Neural cell (in vitro differentiated cells): ENCODE results near the gene RAPGEF5. TPM values are rescaled to one million over a fixed set of nuclear protein-coding genes. Genes with fewer than 3 reads are reported as not detected.

Experiments used
- H2AFZ ChIP-seq: fragments of 200-600, 300-800 bp; sonication (generic), shearing (Covaris generic); 2 replicates; pipeline ENCODE4 v1.6.0; 2014; ENCODE audit warnings: low read depth, mild to moderate bottlenecking, antibody characterized with exemption, low read length, moderate library complexity
- H3F3A ChIP-seq: fragments of 200-600 bp; shearing (Covaris generic); 2 replicates; pipeline ENCODE4 v1.6.1; 2016; ENCODE audit warnings: mild to moderate bottlenecking, moderate library complexity, mixed read lengths, antibody characterized with exemption, low read length; ENCODE audit not compliant: insufficient read depth, poor library complexity, severe bottlenecking
- H3K27ac ChIP-seq: fragments of 200-600, 300-800 bp; sonication (generic), shearing (Covaris generic); 2 replicates; pipeline ENCODE4 v1.5.1; 2014; ENCODE audit warnings: mild to moderate bottlenecking, low read length, moderate library complexity
- H3K27me3 ChIP-seq: fragments of 300-800, 200-600 bp; sonication (generic), shearing (Covaris generic); 2 replicates; pipeline ENCODE4 v1.6.0; 2014; ENCODE audit warnings: mild to moderate bottlenecking, low read depth, low read length, moderate library complexity; ENCODE audit not compliant: insufficient read depth
- H3K36me3 ChIP-seq: fragments of 300-800, 200-600 bp; sonication (generic), shearing (Covaris generic); 2 replicates; pipeline ENCODE4 v1.5.1; 2014; ENCODE audit warnings: mild to moderate bottlenecking, antibody characterized with exemption, low read length, moderate library complexity; ENCODE audit not compliant: insufficient read depth
- H3K4me2 ChIP-seq: fragments of 300-800, 200-600 bp; sonication (generic), shearing (Covaris generic); 2 replicates; pipeline ENCODE4 v1.6.0; 2014; ENCODE audit warnings: mild to moderate bottlenecking, low read length
- H3K4me3 ChIP-seq: fragments of 300-800, 200-600 bp; sonication (generic), shearing (Covaris generic); 2 replicates; pipeline ENCODE4 v1.5.1; 2014; ENCODE audit warnings: mild to moderate bottlenecking, low read length, moderate library complexity
- H3K79me2 ChIP-seq: fragments of 200-600 bp; shearing (Covaris generic); replicated peaks from 2 replicates; pipeline ENCODE4 v1.6.0; 2014; ENCODE audit warnings: mild to moderate bottlenecking, low read length, moderate library complexity; ENCODE audit not compliant: insufficient read depth
- H3K9ac ChIP-seq: fragments of 300-800, 200-600 bp; sonication (generic), shearing (Covaris generic); 2 replicates; pipeline ENCODE4 v1.6.1; 2016; ENCODE audit warnings: mild to moderate bottlenecking, low read length, mixed read lengths
- H3K9me2 ChIP-seq: fragments of 200-600 bp; shearing (Covaris generic); 2 replicates; pipeline ENCODE4 v1.6.1; 2016; ENCODE audit warnings: mild to moderate bottlenecking, low read length, mixed read lengths; ENCODE audit not compliant: insufficient read depth
- H3K9me3 ChIP-seq: fragments of 200-600, 300-800 bp; sonication (generic), shearing (Covaris generic); 2 replicates; pipeline ENCODE4 v1.6.1; 2016; ENCODE audit warnings: mild to moderate bottlenecking, mixed run types, low read length, moderate library complexity, mixed read lengths
- H4K20me1 ChIP-seq: fragments of 200-600 bp; shearing (Covaris generic); 2 replicates; pipeline ENCODE4 v1.6.1; 2016; ENCODE audit warnings: mild to moderate bottlenecking, mixed run types; ENCODE audit not compliant: insufficient read depth
- CTCF ChIP-seq: fragments of 450-650 bp; IDR thresholded peaks from 2 replicates; pipeline ENCODE4 v1.5.1; 2014; ENCODE audit warnings: antibody characterized with exemption, mild to moderate bottlenecking, moderate library complexity; ENCODE audit not compliant: poor library complexity, severe bottlenecking
- EP300 ChIP-seq: fragments of 450-650 bp; conservative IDR thresholded peaks from 2 replicates; pipeline ENCODE4 v1.6.1; 2014; ENCODE audit warnings: antibody characterized with exemption, mild to moderate bottlenecking, moderate library complexity; ENCODE audit not compliant: poor library complexity, severe bottlenecking
- EZH2 ChIP-seq: fragments of 200-600, 300-800 bp; shearing (Covaris generic), sonication (generic); IDR thresholded peaks from 2 replicates; pipeline ENCODE4 v1.6.1; 2014; ENCODE audit warnings: antibody characterized with exemption, low read length, borderline replicate concordance, mild to moderate bottlenecking; ENCODE audit not compliant: insufficient read depth, poor library complexity, severe bottlenecking
- MXI1 ChIP-seq: fragments of 450-650 bp; conservative IDR thresholded peaks from 2 replicates; pipeline ENCODE4 v1.6.1; 2014; ENCODE audit warnings: antibody characterized with exemption, mild to moderate bottlenecking; ENCODE audit not compliant: poor library complexity, severe bottlenecking
- POLR2AphosphoS5 ChIP-seq: IDR thresholded peaks from 2 replicates; pipeline ENCODE4 v1.6.1; 2012
- RAD21 ChIP-seq: fragments of 450-650 bp; conservative IDR thresholded peaks from 2 replicates; pipeline ENCODE4 v1.6.1; 2014; ENCODE audit warnings: antibody characterized with exemption, mild to moderate bottlenecking, moderate library complexity
- REST ChIP-seq: IDR thresholded peaks from 2 replicates; pipeline ENCODE4 v1.6.1; 2012; ENCODE audit warnings: borderline replicate concordance
- SMC3 ChIP-seq: fragments of 450-650 bp; conservative IDR thresholded peaks from 2 replicates; pipeline ENCODE4 v1.6.1; 2014; ENCODE audit warnings: antibody characterized with exemption, mild to moderate bottlenecking, moderate library complexity; ENCODE audit not compliant: poor library complexity
- TAF1 ChIP-seq: IDR thresholded peaks from 2 replicates; pipeline ENCODE4 v1.6.1; 2012; ENCODE audit warnings: low read depth
- polyA plus RNA-seq: library from polyadenylated mRNA; depleted of rRNA; stranded (reverse); fragments of >200 nt; gene quantifications from 2 replicates; pipeline ENCODE4 v1.2.3, GENCODE V29; 2014

The RAPGEF5 gene
- polyA plus RNA-seq, 1 donor from 2014 or later: 48.0 TPM

- Histone ChIP-seq H3K9me3 (no peaks in the 10 kb centered on the region), H3K9me2 (no peaks in the 10 kb centered on the region), H3K27ac (no peak overlapping the region), H3K9ac (no peak overlapping the region), H3K79me2 (no peaks in the 10 kb centered on the region), H2AFZ (no peak overlapping the region), H3K36me3 (no peaks in the 10 kb centered on the region), H3K27me3 (no peaks in the 10 kb centered on the region), H4K20me1 (no peaks in the 10 kb centered on the region), H3K4me3 (no peak overlapping the region), H3F3A (no peaks in the 10 kb centered on the region), H3K4me2 (no peak overlapping the region)
- no peak for TF ChIP-seq POLR2AphosphoS5
- TF ChIP-seq TAF1: no peak
- no peak for TF ChIP-seq CTCF
- TF ChIP-seq SMC3: no peak
- TF ChIP-seq REST: no peak
- no peak for TF ChIP-seq EZH2
- TF ChIP-seq EP300: no peak
- TF ChIP-seq RAD21: no peak
- no peak for TF ChIP-seq MXI1
Observed at GRCh38 chr7:22404421-22405023, 47.6 kb upstream of the RAPGEF5 start.

GRCh38 chr7:22403344-22403743, 46.4 kb upstream of the RAPGEF5 start:
- no peaks in the 10 kb centered on the region for H3F3A ChIP-seq
- H2AFZ ChIP-seq: no peak overlapping the region
- H3K27me3 ChIP-seq: no peaks in the 10 kb centered on the region
- H3K9ac ChIP-seq: no peak overlapping the region
- H3K79me2 ChIP-seq: no peaks in the 10 kb centered on the region
- H3K36me3 ChIP-seq: no peaks in the 10 kb centered on the region
- H3K4me3 ChIP-seq: no peak overlapping the region
- H4K20me1 ChIP-seq: no peaks in the 10 kb centered on the region
- H3K9me3 ChIP-seq: no peaks in the 10 kb centered on the region
- H3K4me2 ChIP-seq: no peak overlapping the region
- H3K27ac ChIP-seq: no peak overlapping the region
- H3K9me2 ChIP-seq: no peaks in the 10 kb centered on the region
- TF ChIP-seq CTCF (no peak), EZH2 (no peak), REST (no peak), RAD21 (no peak), EP300 (no peak), MXI1 (no peak), TAF1 (no peak), SMC3 (no peak), POLR2AphosphoS5 (no peak)
